Spleen (tissue), 7 donors: ENCODE data around the gene EXOC4.

Source experiments
- CTCF ChIP-seq, 11 experiments: fragments of 200-600 bp in 7 of 11; fragments of 450-650 bp in 4 of 11; sonication (generic) in 4 of 11; IDR thresholded peaks in 8 of 11; conservative IDR thresholded peaks in 3 of 11; 1 replicate in 7 of 11; 2 replicates in 4 of 11; pipeline versions ENCODE4 v1.4.0 to v1.8.0; 2016 to 2021; ENCODE audit warnings: antibody characterized with exemption in 11 of 11, inconsistent platforms in 4 of 11, mild to moderate bottlenecking in 1 of 11
- POLR2AphosphoS5 ChIP-seq, 3 donors: sonication (generic); formaldehyde crosslinking; IDR thresholded peaks; one replicate each; pipeline ENCODE4 v1.5.1; 2017; ENCODE audit warnings: antibody characterized with exemption in 3 of 3
- donor health status: DM: no; HTN: no; CAD: no; lungs with moderate emphysema.
- donor health status: DM: no; HTN: no; CAD: no.
- donor health status: DM: no; HTN: no; CAD: no.

DNA sequence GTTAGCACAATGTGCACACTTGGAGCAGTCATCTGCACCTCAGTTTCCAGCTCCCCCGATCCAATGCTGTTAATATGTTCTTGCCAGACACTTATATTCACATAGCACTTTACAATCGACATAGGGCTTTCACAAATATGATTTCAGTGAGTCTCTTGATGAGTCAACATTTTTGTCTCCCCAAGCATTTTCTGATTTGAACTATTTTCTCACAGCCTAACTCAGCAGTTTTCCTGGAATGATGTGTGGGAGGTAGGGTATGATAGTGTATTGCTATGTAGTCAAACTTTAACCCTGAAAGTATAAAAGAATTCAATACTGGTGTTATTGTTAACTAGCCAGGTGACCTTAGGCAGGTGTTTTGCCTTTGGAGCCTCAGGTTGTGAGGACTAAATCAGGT is 791.8 kb downstream of the EXOC4 start:
- TF ChIP-seq POLR2AphosphoS5 (IDR thresholded peaks at IDR 0.05), result no peak
- TF ChIP-seq CTCF (IDR thresholded peaks at IDR 0.05 in 8 of 11, conservative IDR thresholded peaks at IDR 0.05 in 3 of 11), result no peak
